ENCODE measurements around the gene C13orf46.

Gene C13orf46

DNA sequence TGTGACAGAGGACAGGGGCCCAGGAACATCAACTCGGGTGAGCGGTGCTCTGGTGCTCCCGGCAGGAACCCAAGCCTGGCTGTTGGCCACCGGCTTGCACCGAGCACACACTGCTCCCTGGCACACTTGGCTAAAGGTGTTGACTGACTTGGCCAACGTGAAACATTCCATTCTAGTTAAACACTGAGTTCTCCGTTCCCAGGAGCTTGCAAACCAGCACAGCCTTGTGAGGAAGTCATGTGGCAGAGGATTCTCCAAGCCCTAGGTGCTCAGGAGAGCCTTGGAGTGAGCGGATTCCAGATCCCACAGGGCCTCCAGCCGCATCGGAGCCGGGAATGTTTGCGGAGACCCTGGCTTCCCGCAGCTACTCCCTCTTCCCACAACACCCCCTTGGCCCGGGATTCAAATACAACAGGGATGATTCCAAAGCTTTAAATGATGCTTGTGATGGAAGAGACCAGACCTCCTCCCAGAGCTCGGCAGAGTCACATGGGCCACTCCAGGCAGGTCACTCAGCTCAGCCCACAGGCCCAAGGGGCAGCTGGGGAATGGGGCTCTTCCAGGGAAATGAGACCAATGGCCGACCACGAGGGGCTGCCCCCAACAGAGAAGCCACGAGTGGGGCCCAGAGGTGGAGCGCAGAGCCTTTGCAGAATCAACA, 2.9 kb downstream of the C13orf46 start:
- no peak for DNase-seq (ENCODE audit: low spot score)

GRCh38 chr13:113969973-113970611, 3.8 kb downstream of the C13orf46 start:
- DNase-seq (ENCODE audit: low spot score): no peak

DNA sequence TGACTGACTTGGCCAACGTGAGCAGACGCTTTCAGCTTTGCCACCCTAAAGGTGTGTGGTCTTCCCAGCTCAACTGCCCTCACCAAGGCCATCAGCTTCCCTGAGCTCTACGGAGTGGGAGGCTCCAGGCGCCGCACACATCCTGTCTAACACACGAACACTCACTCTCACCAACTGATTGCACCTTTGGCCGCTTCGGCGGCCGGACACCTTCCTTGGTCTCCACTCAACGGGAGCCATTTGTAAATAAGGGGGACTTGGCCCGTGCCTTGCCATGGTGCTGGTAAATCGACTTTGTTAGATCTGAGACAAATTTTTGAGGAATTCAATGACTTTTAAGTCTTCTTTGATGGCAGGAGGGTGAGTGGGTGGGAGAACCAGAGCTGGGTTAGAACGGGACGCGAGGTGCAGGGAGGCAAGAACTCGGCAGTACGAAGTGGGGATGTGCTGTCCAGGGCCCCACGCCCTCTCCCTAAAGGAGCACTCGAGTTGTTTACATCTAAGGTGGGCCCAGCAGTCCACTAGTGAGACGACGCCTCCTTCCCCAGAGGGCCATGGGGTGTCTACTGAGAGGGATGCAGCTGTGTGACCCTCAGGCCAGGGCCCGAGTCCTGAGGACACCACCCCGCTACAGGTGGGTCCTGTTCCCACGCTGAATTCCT, 4.4 kb downstream of the C13orf46 start:
- no peak for DNase-seq (ENCODE audit: low spot score)

DNA sequence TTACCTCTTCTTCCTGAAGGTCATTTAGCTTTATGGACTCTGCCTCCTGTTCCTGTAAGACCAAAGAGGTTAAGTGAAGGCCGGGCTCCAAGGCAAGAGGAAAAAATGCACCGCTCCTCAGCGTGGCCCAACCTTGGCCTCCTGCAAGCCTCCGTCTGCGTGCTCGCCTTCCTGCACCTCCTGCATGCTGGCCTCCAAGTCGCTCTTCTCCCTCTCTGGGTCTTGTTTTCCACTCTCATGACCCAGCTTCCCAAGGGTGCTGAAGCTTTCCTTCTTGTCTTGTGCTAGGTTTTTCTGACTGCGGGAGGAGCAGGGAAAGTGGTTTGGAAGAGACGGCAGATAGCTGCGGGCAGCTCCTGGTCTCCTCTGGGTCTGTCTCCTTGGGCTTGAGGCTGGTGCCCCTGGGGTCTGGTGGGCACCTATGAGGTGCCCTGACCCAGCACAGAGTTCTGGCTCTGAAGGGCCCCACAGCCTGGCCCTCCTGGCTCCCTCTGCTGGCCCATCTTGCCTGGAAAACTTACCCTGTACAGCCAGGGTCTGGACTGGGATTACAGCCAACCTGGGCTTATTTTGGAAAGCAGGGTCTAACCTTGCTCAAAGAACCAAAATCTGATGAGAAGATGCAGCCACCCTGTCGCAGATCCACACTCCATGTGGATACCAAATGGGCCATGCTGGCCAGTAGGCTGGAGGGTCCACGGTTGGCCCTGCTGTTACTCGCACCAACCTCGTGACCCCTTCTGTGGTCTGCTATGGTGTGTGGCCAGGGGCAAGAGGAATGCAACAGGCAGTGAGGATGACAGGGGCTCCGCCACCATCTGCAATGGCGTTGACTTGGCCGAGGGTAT, 5.2 kb downstream of the C13orf46 start:
- no peak for DNase-seq (ENCODE audit: low spot score)

DNA sequence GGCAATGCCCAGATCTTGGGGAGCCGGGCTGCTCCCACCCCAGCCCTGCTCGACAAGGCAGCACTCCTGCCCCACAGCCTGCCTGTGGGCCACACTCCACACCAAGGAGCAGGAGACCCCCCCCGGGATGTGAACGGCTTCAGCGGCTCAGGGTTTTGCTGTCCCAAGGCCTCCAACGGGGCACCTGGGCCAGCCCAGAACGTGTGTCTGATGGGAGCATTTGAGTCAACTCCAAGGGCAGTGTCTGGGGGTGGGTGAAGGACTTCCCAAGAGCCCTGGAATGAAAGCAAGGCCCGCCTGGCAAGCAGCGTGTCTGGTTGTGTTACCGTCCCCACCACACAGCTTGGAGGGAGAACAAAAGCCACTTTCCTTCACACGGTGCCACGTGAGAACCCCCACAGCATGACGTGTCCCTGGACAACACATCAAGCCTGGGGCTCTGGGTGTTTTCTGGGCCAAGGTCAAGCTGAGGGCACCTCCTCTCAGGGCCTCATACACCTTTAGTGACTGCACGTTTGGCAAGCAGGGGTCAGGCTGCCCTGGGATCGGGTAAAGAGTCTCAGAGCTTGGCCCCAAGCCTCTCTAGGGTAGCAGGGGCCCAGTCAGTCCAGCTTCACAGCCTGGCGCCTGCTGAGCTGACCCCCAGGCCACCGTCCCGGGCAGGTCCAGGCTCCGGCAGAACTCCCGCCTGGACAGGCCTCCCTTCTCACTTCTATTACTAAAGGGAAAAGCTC, 6.0 kb downstream of the C13orf46 start:
- no peak for DNase-seq (ENCODE audit: low spot score)

- DNase-seq (ENCODE audit: low spot score): no peak
Measured at GRCh38 chr13:113967206-113967720, 6.6 kb downstream of the C13orf46 start.

DNA sequence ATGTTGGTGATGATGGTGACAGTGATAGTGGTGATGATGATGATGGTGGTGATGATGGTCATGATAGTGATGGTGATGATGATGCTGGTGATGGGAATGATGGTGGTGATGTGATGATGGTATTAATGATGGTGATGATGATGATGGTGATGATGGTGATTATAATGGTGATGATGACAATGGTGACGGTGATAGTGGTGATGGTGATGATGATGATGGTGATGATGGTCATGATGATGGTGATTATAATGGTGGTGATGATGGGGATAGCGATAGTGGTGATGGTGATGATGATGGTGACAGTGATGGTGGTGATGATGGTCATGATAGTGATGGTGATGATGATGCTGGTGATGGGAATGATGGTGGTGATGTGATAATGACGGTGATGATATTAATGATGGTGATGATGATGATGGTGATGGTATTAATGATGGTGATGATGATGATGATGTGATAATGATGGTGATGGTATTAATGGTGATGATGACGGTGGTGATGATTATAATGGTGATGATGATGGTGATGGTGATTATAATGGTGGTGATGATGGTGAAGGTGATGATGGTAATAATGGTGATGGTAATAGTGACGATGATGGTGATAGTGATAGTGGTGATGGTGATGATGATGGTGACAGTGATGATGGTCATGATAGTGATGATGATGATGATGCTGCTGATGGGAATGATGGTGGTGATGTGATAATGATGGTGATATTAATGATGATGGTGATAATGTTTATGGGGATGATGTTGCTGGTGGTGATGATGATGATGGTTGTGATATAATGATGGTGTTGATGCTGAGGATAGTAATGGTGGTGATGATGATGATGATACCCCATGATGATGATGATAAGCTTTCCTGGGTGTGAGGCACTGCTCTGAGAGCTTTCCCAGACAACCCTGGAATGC, 7.7 kb downstream of the C13orf46 start:
- no peak for DNase-seq (ENCODE audit: low spot score)

DNA sequence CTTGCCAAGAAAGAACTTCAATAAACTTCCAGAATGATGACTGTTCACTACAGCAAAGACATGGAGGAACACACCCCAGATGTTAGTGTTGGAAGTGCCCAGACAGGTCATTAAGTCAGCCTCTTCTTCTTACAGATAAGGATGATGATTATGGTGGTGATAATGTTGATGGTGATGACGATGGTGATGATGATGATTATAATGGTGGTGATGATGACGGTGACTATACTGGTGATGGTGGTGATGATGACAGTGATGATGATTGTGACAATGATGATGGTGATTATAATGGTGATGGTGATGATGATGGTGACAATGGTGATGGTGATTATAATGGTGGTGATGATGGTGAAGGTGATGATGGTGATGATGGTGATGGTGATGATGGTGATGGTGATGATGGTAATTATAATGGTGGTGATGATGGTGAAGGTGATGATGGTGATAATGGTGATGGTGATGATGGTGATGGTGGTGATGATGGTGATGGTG, 8.4 kb downstream of the C13orf46 start:
- no peak for DNase-seq (ENCODE audit: low spot score)

GRCh38 chr13:113964251-113964995, 9.5 kb downstream of the C13orf46 start:
- DNase-seq (ENCODE audit: low spot score): no peak

- no peak for DNase-seq (ENCODE audit: low spot score)
Measured at GRCh38 chr13:113963376-113963775, 10.5 kb downstream of the C13orf46 start.

DNA sequence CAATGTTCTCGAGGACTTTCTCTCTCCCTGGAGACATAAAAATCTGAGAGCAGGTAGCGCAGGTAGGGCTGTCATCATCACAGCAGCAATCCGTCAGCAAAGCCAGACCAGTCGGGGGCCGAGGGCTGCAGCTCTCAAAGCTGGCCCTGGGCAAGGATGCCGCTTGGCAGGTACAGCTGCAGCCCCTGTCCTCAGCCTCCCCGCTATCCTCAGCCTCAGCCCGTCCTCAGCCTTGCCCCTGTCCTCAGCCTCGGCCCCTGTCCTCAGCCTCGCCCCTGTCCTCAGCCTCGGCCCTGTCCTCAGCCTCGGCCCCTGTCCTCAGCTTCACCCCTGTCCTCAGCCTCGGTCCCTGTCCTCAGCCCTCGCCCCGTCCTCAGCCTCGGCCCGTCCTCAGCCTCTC, 10.9 kb downstream of the C13orf46 start:
- no peak for DNase-seq (ENCODE audit: low spot score)

DNA sequence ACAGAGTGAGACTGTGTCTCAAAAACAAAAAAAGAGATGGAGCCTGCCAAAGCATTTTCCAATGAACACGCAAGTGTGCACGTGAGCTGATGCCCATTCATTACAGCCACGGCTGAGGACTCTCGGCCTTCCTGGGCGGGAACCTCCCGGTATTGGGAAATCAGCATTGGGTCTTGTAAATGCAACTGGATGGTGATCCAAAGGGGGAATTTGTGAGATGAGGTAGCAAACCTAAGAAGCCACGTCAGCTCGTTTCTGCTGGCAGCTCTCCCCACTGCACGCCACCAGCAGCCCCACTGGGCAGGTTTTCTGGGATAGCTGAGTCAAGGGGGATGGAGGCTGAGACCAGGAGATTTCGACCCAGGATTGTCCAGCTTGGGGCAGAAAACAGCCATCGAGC, 11.5 kb downstream of the C13orf46 start:
- no peak for DNase-seq (ENCODE audit: low spot score)

GRCh38 chr13:113960276-113960948, 13.5 kb downstream of the C13orf46 start:
- no peak for DNase-seq (ENCODE audit: low spot score)

DNA sequence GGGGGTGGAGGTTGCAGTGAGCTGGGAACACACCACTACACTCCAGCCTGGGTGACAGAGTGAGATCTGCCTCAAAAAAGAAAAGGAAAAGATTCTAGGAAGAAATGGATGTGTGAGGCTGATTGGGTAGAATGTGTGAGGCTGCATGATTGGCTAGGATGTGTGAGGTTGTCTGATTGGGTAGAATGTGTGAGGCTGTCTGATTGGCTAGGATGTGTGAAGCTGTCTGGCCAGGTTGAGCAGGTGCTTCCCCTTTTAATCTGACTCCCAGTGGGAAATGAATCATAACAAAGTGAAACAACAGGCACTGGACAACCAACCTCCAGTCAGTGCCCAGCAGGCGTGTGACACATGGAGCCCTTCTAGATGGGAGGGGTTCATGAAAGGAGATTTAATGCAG, 14.7 kb downstream of the C13orf46 start:
- no peak for DNase-seq (ENCODE audit: low spot score)

GRCh38 chr13:113958373-113958772, 15.5 kb downstream of the C13orf46 start:
- DNase-seq (ENCODE audit: low spot score): no peak

- no peak for DNase-seq (ENCODE audit: low spot score)
Measured at GRCh38 chr13:113956571-113956970, 17.3 kb downstream of the C13orf46 start.

GRCh38 chr13:113955691-113956090, 18.2 kb downstream of the C13orf46 start:
- no peak for DNase-seq (ENCODE audit: low spot score)

- DNase-seq (ENCODE audit: low spot score): no peak
Measured at GRCh38 chr13:113955235-113955634, 18.6 kb downstream of the C13orf46 start.
